Mucosa of descending colon (tissue), 3 donors: ENCODE measurements around the gene GPR34. TPM values are rescaled to one million over a fixed set of nuclear protein-coding genes. Genes with fewer than 3 reads are reported as not detected.
A peak's percentile ranks its signal among the peaks of the same experiment; 100 is the strongest.

Experiments used
- ATAC-seq: fragments of 200-7000 bp; cut with Tn5 transposase; one replicate; pipeline ENCODE4 v1.9.1; 2020; ENCODE audit warnings: mild to moderate bottlenecking, moderate library complexity
- DNase-seq, 3 donors: peaks; one replicate each; pipeline ENCODE4 v3.0.0-alpha.2; 2020
- H3K36me3 ChIP-seq: fragments of 200-600 bp; one replicate; pipeline ENCODE4 v1.8.0; 2021; ENCODE audit warnings: low read depth, mild to moderate bottlenecking
- H3K4me1 ChIP-seq: fragments of 200-600 bp; one replicate; pipeline ENCODE4 v1.8.0; 2021; ENCODE audit warnings: low read depth, mild to moderate bottlenecking
- H3K4me3 ChIP-seq: fragments of 200-600 bp; one replicate; pipeline ENCODE4 v1.8.0; 2021; ENCODE audit warnings: mild to moderate bottlenecking
- H3K9me3 ChIP-seq: fragments of 200-600 bp; one replicate; pipeline ENCODE4 v1.8.0; 2021; ENCODE audit warnings: mild to moderate bottlenecking
- intact Hi-C, 2 donors: fragments of 100-400 bp; cut with DNase I in 1 of 2; cut with micrococcal nuclease in 1 of 2; formaldehyde crosslinking; loops; one replicate each; pipeline versions ENCODE4 v1.11.0 to v1.11.1; 2022; cut with DNase I, micrococcal nuclease
- total RNA-seq, 3 donors: library from RNA; stranded (reverse); fragmentation: NEBNext Ultra II Directional in 2 of 3; extraction: Animal tissue kit (Norgen Biotek cat#: 25700) in 2 of 3; gene quantifications; one replicate each; pipeline versions ENCODE4 v1.2.1 to v1.2.4, GENCODE V29; 2021 to 2023
- TF ChIP-seq, protein P1 (sequence below): fragments of 200-600 bp; IDR thresholded peaks from one replicate; pipeline ENCODE4 v1.8.0; 2022; ENCODE audit warnings: antibody characterized with exemption, mild to moderate bottlenecking
- donor health status: DM: no; HTN: no; CAD: no; lungs with moderate emphysema.
- donor health status: DM: no; HTN: no; CAD: no.
- donor health status: DM: no; HTN: yes; CAD: no.

GPR34 gene
- total RNA-seq, 3 donors from 2014 or later, result 2.0 to 11.9 (median 11.4) TPM

GRCh38 chrX:41728125-41728524 is 39.4 kb downstream of the GPR34 start:
- Histone ChIP-seq H3K36me3 (no peaks in the 10 kb centered on the region), H3K9me3 (no peaks in the 10 kb centered on the region), H3K4me3 (no peak overlapping the region), H3K4me1 (no peaks in the 10 kb centered on the region)
- intact Hi-C loops, result no loop called here
- DNase-seq (no peak), ATAC-seq (no peak)
- TF ChIP-seq, protein P1, sequence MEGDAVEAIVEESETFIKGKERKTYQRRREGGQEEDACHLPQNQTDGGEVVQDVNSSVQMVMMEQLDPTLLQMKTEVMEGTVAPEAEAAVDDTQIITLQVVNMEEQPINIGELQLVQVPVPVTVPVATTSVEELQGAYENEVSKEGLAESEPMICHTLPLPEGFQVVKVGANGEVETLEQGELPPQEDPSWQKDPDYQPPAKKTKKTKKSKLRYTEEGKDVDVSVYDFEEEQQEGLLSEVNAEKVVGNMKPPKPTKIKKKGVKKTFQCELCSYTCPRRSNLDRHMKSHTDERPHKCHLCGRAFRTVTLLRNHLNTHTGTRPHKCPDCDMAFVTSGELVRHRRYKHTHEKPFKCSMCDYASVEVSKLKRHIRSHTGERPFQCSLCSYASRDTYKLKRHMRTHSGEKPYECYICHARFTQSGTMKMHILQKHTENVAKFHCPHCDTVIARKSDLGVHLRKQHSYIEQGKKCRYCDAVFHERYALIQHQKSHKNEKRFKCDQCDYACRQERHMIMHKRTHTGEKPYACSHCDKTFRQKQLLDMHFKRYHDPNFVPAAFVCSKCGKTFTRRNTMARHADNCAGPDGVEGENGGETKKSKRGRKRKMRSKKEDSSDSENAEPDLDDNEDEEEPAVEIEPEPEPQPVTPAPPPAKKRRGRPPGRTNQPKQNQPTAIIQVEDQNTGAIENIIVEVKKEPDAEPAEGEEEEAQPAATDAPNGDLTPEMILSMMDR, result no peak

DNA sequence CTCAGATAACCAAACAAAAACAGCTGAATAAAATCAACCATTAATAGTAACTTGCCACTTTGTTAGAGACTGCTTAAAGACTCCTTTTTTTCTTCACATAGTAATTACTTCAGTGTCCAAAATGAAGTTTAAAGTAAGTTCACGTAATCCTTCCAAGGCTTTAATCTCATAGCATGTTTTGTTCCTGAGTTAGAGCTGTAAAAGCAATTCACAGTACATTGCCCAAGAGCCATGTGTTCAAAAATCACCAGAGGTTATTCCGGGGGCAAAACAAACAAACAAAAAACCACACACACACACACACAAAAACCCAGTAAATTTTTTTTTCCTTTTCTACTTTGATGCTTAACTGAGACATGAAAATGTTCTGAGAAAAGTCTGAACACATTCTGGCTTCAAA is 41.3 kb downstream of the GPR34 start:
- TF ChIP-seq, protein P1, result no peak
- intact Hi-C loops, result no loop called here
- Histone ChIP-seq H3K36me3 (no peaks in the 10 kb centered on the region), H3K9me3 (no peaks in the 10 kb centered on the region), H3K4me3 (no peak overlapping the region), H3K4me1 (no peaks in the 10 kb centered on the region)
- DNase-seq (no peak), ATAC-seq (no peak)

DNA sequence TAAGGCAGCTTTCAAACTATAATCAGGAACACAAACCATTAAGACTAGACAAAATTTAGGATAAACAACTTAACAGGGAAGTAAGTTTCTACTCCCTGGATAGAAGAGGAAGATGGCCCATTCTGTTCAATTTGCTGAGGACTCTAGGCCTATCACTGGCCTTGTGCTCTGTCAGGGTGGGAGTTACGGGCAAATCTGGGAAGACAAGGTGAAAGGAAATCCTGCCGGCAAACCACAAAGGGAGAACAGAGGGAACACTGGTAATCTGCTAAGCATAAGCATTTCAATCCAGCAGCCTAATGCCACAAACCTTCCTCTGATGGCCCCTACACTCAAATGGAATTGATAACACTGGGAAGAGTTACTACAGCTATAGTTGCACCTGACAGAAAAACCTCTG is 43.5 kb downstream of the GPR34 start:
- Histone ChIP-seq H3K4me1 (no peaks in the 10 kb centered on the region), H3K36me3 (no peaks in the 10 kb centered on the region), H3K4me3 (no peak overlapping the region), H3K9me3 (no peaks in the 10 kb centered on the region)
- ATAC-seq (no peak), DNase-seq (no peak)
- intact Hi-C loops, result no loop called here
- TF ChIP-seq, protein P1, result no peak

DNA sequence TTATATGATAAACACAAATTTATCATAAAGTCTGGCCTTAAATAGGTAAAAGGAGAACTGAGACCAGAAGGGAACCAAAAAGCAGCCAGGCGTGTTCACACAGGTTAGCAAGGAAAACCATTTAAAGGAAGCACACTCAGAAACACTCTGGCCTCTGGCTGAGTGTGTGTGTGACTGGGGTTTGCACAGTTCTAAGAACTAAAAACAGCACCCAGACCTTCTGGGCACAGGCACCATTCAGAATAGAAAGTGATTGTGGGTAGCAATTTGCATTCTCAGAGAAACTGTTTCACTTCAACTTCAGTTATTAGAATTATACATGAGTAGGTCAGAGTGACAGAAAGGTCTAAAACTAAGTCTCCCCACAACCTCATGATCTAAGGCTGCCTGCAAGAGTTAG is 45.2 kb downstream of the GPR34 start:
- no peak overlapping the region for H3K4me3 ChIP-seq
- H3K4me1 ChIP-seq, result no peaks in the 10 kb centered on the region
- H3K9me3 ChIP-seq, result no peaks in the 10 kb centered on the region
- peak; percentile 70 for ATAC-seq
- DNase-seq, result no peak
- no peaks in the 10 kb centered on the region for H3K36me3 ChIP-seq
- intact Hi-C loops, result no loop called here
- TF ChIP-seq, protein P1, result no peak

- intact Hi-C loops, result no loop called here
- Histone ChIP-seq H3K36me3 (no peaks in the 10 kb centered on the region), H3K4me3 (no peak overlapping the region), H3K9me3 (no peaks in the 10 kb centered on the region), H3K4me1 (no peaks in the 10 kb centered on the region)
- ATAC-seq, result peak; percentile 21
- TF ChIP-seq, protein P1, result no peak
- DNase-seq, result no peak
Observed at GRCh38 chrX:41734530-41734929, 45.8 kb downstream of the GPR34 start.

GRCh38 chrX:41737065-41737464 is 48.3 kb downstream of the GPR34 start:
- no peak for ATAC-seq
- intact Hi-C loops, result no loop called here
- Histone ChIP-seq H3K9me3 (no peaks in the 10 kb centered on the region), H3K4me3 (no peak overlapping the region), H3K36me3 (no peaks in the 10 kb centered on the region), H3K4me1 (no peaks in the 10 kb centered on the region)
- TF ChIP-seq, protein P1, result no peak
- DNase-seq, result no peak
